Mesendoderm (in vitro differentiated cells): ENCODE results near the gene SEMA6A.
A peak's percentile ranks its signal among the peaks of the same experiment; 100 is the strongest.

Source experiments
- DNase-seq: peaks from one replicate; pipeline ENCODE4 v3.0.0; 2013
- H2AK5ac ChIP-seq: 2 replicates; pipeline ENCODE4 v1.6.1; 2013; ENCODE audit warnings: low read length, inconsistent platforms
- H2BK120ac ChIP-seq: 2 replicates; pipeline ENCODE4 v1.6.1; 2013; ENCODE audit warnings: low read depth, mild to moderate bottlenecking, low read length, moderate library complexity, mixed read lengths
- H2BK15ac ChIP-seq: replicated peaks from 2 replicates; pipeline ENCODE4 v1.6.1; 2013; ENCODE audit warnings: low read depth, mild to moderate bottlenecking, moderate library complexity
- H2BK5ac ChIP-seq: 2 replicates; pipeline ENCODE4 v1.6.1; 2013; ENCODE audit warnings: low read length, inconsistent platforms
- H3K18ac ChIP-seq: 2 replicates; pipeline ENCODE4 v1.6.1; 2013; ENCODE audit warnings: mild to moderate bottlenecking, low read length, mixed read lengths
- H3K23ac ChIP-seq: one replicate; pipeline ENCODE4 v1.6.1; 2013; ENCODE audit warnings: low read length
- H3K27ac ChIP-seq: 2 replicates; pipeline ENCODE4 v1.5.1; 2013; ENCODE audit warnings: low read depth, mild to moderate bottlenecking, inconsistent platforms, low read length, moderate library complexity
- H3K27me3 ChIP-seq: 2 replicates; pipeline ENCODE4 v1.6.1; 2013; ENCODE audit warnings: low read length, control low read depth, mild to moderate bottlenecking, inconsistent platforms; ENCODE audit not compliant: insufficient read depth, poor library complexity
- H3K36me3 ChIP-seq: 2 replicates; pipeline ENCODE4 v1.6.1; 2013; ENCODE audit warnings: low read length, inconsistent platforms; ENCODE audit not compliant: control insufficient read depth, insufficient read depth
- H3K4ac ChIP-seq: one replicate; pipeline ENCODE4 v1.6.1; 2013; ENCODE audit warnings: low read depth, mild to moderate bottlenecking, low read length, moderate library complexity
- H3K4me1 ChIP-seq: 2 replicates; pipeline ENCODE4 v1.6.1; 2013; ENCODE audit warnings: low read depth, low read length, inconsistent platforms; ENCODE audit not compliant: control insufficient read depth
- H3K4me2 ChIP-seq: 2 replicates; pipeline ENCODE4 v1.6.1; 2013; ENCODE audit warnings: low read length
- H3K4me3 ChIP-seq: 2 replicates; pipeline ENCODE4 v1.5.1; 2013; ENCODE audit warnings: mild to moderate bottlenecking, low read length
- H3K56ac ChIP-seq: one replicate; pipeline ENCODE4 v1.6.1; 2013; ENCODE audit warnings: low read length
- H3K79me1 ChIP-seq: 2 replicates; pipeline ENCODE4 v1.6.1; 2013; ENCODE audit warnings: low read length, inconsistent platforms
- H3K79me2 ChIP-seq: 2 replicates; pipeline ENCODE4 v1.6.1; 2013; ENCODE audit warnings: mild to moderate bottlenecking, low read length; ENCODE audit not compliant: control insufficient read depth, insufficient read depth
- H3K9ac ChIP-seq: 2 replicates; pipeline ENCODE4 v1.6.1; 2013; ENCODE audit warnings: low read length, inconsistent platforms
- H4K5ac ChIP-seq: one replicate; pipeline ENCODE4 v1.6.1; 2013; ENCODE audit warnings: low read length
- H4K8ac ChIP-seq: one replicate; pipeline ENCODE4 v1.6.1; 2013; ENCODE audit warnings: low read depth, mild to moderate bottlenecking, control low read depth, low read length, moderate library complexity
- WGBS: extraction: QIAGEN DNeasy Blood & Tissue Kit; methylation state at CpG from one replicate; pipeline ENCODE4 v1.1.7; 2013; ENCODE audit warnings: low lambda C conversion rate, missing lambda C conversion rate; ENCODE audit not compliant: insufficient coverage; ENCODE audit errors: extremely low coverage; 5-methylcytosine and 5-hydroxymethylcytosine counted together

SEMA6A gene

GRCh38 chr5:116534964-116535651, 39.5 kb downstream of the SEMA6A start:
- Histone ChIP-seq H3K36me3 (no peaks in the 10 kb centered on the region), H2BK5ac (no peak overlapping the region), H3K4ac (no peak overlapping the region), H3K79me1 (no peaks in the 10 kb centered on the region), H3K18ac (no peak overlapping the region), H4K5ac (no peak overlapping the region), H3K56ac (no peak overlapping the region), H3K4me1 (peaks cover 21% of the 10 kb centered on the region), H2BK15ac (no peak overlapping the region), H3K23ac (no peak overlapping the region), H2BK120ac (no peak overlapping the region), H3K9ac (no peak overlapping the region), H3K79me2 (peaks cover 90% of the 10 kb centered on the region), H3K27ac (no peak overlapping the region), H2AK5ac (no peak overlapping the region), H3K27me3 (no peaks in the 10 kb centered on the region), H3K4me2 (no peak overlapping the region), H4K8ac (no peak overlapping the region), H3K4me3 (no peak overlapping the region)
- WGBS = no CpG with 5 or more reads among the region's 2 CpGs
- DNase-seq = no peak

GRCh38 chr5:116532762-116533525, 41.7 kb downstream of the SEMA6A start:
- Histone ChIP-seq H3K36me3 (no peaks in the 10 kb centered on the region), H2BK120ac (no peak overlapping the region), H4K5ac (no peak overlapping the region), H2BK15ac (no peak overlapping the region), H2AK5ac (no peak overlapping the region), H4K8ac (no peak overlapping the region), H3K4me1 (peaks cover 25% of the 10 kb centered on the region), H3K18ac (no peak overlapping the region), H3K9ac (no peak overlapping the region), H3K4ac (no peak overlapping the region), H3K23ac (no peak overlapping the region), H3K4me2 (no peak overlapping the region), H3K79me2 (peaks cover 95% of the 10 kb centered on the region), H3K4me3 (no peak overlapping the region), H3K79me1 (no peaks in the 10 kb centered on the region), H3K27ac (no peak overlapping the region), H2BK5ac (no peak overlapping the region), H3K27me3 (no peaks in the 10 kb centered on the region), H3K56ac (no peak overlapping the region)
- peak; percentile 18 for DNase-seq
- WGBS = no CpG with 5 or more reads among the region's 3 CpGs

- peak; percentile 69 for DNase-seq
- no CpG with 5 or more reads among the region's 1 CpG for WGBS
- Histone ChIP-seq H3K4me2 (no peak overlapping the region), H4K8ac (no peak overlapping the region), H4K5ac (no peak overlapping the region), H3K23ac (no peak overlapping the region), H3K4me1 (peaks cover 21% of the 10 kb centered on the region), H3K4ac (no peak overlapping the region), H2AK5ac (no peak overlapping the region), H3K18ac (no peak overlapping the region), H3K36me3 (no peaks in the 10 kb centered on the region), H3K4me3 (no peak overlapping the region), H2BK120ac (no peak overlapping the region), H3K79me2 (peaks cover 95% of the 10 kb centered on the region), H3K79me1 (no peaks in the 10 kb centered on the region), H3K27me3 (no peaks in the 10 kb centered on the region), H3K56ac (no peak overlapping the region), H2BK15ac (no peak overlapping the region), H3K9ac (no peak overlapping the region), H3K27ac (no peak overlapping the region), H2BK5ac (no peak overlapping the region)
Measured at GRCh38 chr5:116531635-116532034, 43.0 kb downstream of the SEMA6A start.

GRCh38 chr5:116531117-116531516, 43.5 kb downstream of the SEMA6A start:
- Histone ChIP-seq H3K9ac (no peak overlapping the region), H3K23ac (no peak overlapping the region), H2BK15ac (no peak overlapping the region), H2BK5ac (no peak overlapping the region), H3K79me2 (peaks cover 94% of the 10 kb centered on the region), H2AK5ac (no peak overlapping the region), H3K18ac (no peak overlapping the region), H3K36me3 (no peaks in the 10 kb centered on the region), H3K56ac (no peak overlapping the region), H4K8ac (no peak overlapping the region), H3K27me3 (no peaks in the 10 kb centered on the region), H3K4me2 (no peak overlapping the region), H3K4ac (no peak overlapping the region), H3K27ac (no peak overlapping the region), H3K79me1 (no peaks in the 10 kb centered on the region), H3K4me3 (no peak overlapping the region), H3K4me1 (peaks cover 19% of the 10 kb centered on the region), H2BK120ac (no peak overlapping the region), H4K5ac (no peak overlapping the region)
- DNase-seq = no peak
- WGBS = no CpG with 5 or more reads among the region's 5 CpGs

- H3K4ac ChIP-seq = no peak overlapping the region
- H3K4me1 ChIP-seq = peaks cover 22% of the 10 kb centered on the region
- no CpG with 5 or more reads among the region's 4 CpGs for WGBS
- no peaks in the 10 kb centered on the region for H3K79me1 ChIP-seq
- H4K8ac ChIP-seq = no peak overlapping the region
- no peak overlapping the region for H2BK15ac ChIP-seq
- H3K27me3 ChIP-seq = no peaks in the 10 kb centered on the region
- H3K18ac ChIP-seq = no peak overlapping the region
- no peak overlapping the region for H4K5ac ChIP-seq
- no peak overlapping the region for H2BK120ac ChIP-seq
- H3K23ac ChIP-seq = no peak overlapping the region
- no peak overlapping the region for H3K4me2 ChIP-seq
- no peak overlapping the region for H3K27ac ChIP-seq
- no peak overlapping the region for H2AK5ac ChIP-seq
- DNase-seq = no peak
- H3K56ac ChIP-seq = no peak overlapping the region
- H3K9ac ChIP-seq = no peak overlapping the region
- H3K4me3 ChIP-seq = no peak overlapping the region
- no peak overlapping the region for H2BK5ac ChIP-seq
- H3K79me2 ChIP-seq = peaks cover 94% of the 10 kb centered on the region
- no peaks in the 10 kb centered on the region for H3K36me3 ChIP-seq
Measured at GRCh38 chr5:116530276-116530675, 44.3 kb downstream of the SEMA6A start.
